DND-41 (cell line): ENCODE results near the gene KRTAP10-3.
"Not testable (repeated sequence)": the region's sequence is repeated elsewhere in the genome, so short reads cannot be mapped to it uniquely, and the experiment has no call there.

ENCODE experiments used
- EZH2 ChIP-seq: IDR thresholded peaks from 3 replicates; pipeline ENCODE4 v1.6.1; 2012; ENCODE audit warnings: borderline replicate concordance, low read depth, mild to moderate bottlenecking, moderate library complexity, low read length, inconsistent platforms; ENCODE audit not compliant: severe bottlenecking
- TF ChIP-seq, protein P1 (sequence below): IDR thresholded peaks from 2 replicates; pipeline ENCODE4 v1.5.1; 2012; ENCODE audit warnings: borderline replicate concordance, low read length, moderate library complexity, mild to moderate bottlenecking; ENCODE audit not compliant: poor library complexity, severe bottlenecking; ENCODE audit errors: extremely low read depth

DNA sequence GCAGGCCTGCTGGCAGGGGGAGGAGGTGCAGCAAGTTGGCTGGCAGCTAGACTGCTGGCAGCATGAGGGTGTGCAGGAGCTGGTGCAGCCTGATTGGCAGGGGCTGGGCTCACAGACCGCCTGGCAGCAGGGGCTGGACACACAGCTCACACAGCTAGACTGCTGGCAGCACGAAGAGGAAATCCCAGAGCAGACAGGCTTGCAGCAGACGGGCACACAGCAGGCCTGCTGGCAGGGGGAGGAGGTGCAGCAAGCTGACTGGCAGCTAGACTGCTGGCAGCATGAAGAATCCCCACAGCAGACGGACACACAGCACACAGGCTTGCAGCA lies 33.2 kb upstream of the KRTAP10-3 start:
- TF ChIP-seq, protein P1, sequence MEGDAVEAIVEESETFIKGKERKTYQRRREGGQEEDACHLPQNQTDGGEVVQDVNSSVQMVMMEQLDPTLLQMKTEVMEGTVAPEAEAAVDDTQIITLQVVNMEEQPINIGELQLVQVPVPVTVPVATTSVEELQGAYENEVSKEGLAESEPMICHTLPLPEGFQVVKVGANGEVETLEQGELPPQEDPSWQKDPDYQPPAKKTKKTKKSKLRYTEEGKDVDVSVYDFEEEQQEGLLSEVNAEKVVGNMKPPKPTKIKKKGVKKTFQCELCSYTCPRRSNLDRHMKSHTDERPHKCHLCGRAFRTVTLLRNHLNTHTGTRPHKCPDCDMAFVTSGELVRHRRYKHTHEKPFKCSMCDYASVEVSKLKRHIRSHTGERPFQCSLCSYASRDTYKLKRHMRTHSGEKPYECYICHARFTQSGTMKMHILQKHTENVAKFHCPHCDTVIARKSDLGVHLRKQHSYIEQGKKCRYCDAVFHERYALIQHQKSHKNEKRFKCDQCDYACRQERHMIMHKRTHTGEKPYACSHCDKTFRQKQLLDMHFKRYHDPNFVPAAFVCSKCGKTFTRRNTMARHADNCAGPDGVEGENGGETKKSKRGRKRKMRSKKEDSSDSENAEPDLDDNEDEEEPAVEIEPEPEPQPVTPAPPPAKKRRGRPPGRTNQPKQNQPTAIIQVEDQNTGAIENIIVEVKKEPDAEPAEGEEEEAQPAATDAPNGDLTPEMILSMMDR: not testable (repeated sequence)
- TF ChIP-seq EZH2: not testable (repeated sequence)
